Mucosa of rectum (tissue), 2 donors: ENCODE measurements around the gene LILRB5.
"Not testable (repeated sequence)": the region's sequence is repeated elsewhere in the genome, so short reads cannot be mapped to it uniquely, and the experiment has no call there.

Experiments used
- H3K27ac ChIP-seq, 2 donors: one replicate each; pipeline ENCODE4 v1.7.0; 2013; ENCODE audit warnings: inconsistent platforms in 2 of 2, low read depth in 2 of 2, low read length in 2 of 2
- H3K27me3 ChIP-seq, 2 donors: one replicate each; pipeline ENCODE4 v1.7.0; 2013; ENCODE audit warnings: low read length in 2 of 2; ENCODE audit not compliant: control insufficient read depth in 2 of 2, insufficient read depth in 2 of 2
- H3K36me3 ChIP-seq, 2 donors: one replicate each; pipeline ENCODE4 v1.7.0; 2013; ENCODE audit warnings: low read length in 2 of 2; ENCODE audit not compliant: control insufficient read depth in 2 of 2, insufficient read depth in 2 of 2
- H3K4me1 ChIP-seq, 2 donors: one replicate each; pipeline ENCODE4 v1.7.0; 2013; ENCODE audit warnings: low read length in 2 of 2, mild to moderate bottlenecking in 1 of 2; ENCODE audit not compliant: control insufficient read depth in 2 of 2, insufficient read depth in 2 of 2
- H3K4me3 ChIP-seq, 2 donors: one replicate each; pipeline ENCODE4 v1.7.0; 2013; ENCODE audit warnings: low read length in 2 of 2
- H3K9ac ChIP-seq, 2 donors: one replicate each; pipeline ENCODE4 v1.7.0; 2013; ENCODE audit warnings: low read length in 2 of 2, low read depth in 1 of 2, mild to moderate bottlenecking in 1 of 2
- H3K9me3 ChIP-seq, 2 donors: one replicate each; pipeline ENCODE4 v1.7.0; 2013; ENCODE audit warnings: low read length in 2 of 2; ENCODE audit not compliant: control insufficient read depth in 2 of 2
- donor health status: healthy.
- donor health status: Normal muscosa, but diverticular disease.

The LILRB5 gene

DNA sequence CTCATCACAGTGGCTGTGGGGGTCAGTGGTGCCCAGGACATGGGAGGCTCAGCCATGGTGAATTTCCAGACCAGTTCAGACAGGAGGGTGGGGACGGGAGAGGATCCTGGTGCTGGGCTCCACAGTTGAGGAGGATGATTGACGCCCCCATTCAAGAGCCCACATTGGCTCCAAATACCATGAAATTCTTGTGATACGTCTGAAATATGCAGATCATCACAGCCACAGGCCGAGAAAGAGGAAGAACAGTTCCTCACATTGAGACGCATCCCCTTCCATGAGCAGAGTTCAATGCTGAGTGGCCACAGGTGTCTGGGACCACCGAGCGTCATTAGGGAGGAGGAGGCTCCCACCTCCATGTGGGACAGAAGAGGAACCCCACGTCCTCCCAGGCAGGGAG lies 13.3 kb downstream of the LILRB5 start:
- not testable (repeated sequence) for H3K4me1 ChIP-seq, H3K27ac ChIP-seq, H3K9ac ChIP-seq, H3K9me3 ChIP-seq, H3K4me3 ChIP-seq, H3K36me3 ChIP-seq, H3K27me3 ChIP-seq

DNA sequence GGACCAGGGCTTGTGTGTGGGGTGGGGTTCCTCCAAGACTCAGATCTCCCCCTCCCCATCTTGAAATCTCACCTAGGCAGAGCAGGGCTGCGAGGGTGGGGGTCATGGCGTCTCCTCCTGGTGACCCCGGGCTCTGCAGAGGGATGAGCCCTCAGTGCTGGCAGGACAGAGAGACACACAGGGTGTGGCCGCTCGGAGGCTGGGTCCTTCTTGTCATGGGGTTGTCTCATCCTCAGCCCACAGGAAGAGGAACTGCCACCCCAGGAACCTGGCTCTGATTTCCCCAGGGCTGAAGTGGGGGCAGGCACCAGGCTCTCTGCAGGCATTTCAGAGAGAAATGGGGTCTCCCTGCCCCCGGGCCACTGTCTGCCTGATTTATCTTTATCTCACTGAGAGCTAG lies 14.4 kb downstream of the LILRB5 start, which contains the start of gene LILRA6:
LILRA6 (minus strand) TSS at position 145 of the 400 bp plus-strand sequence.
- not testable (repeated sequence) for H3K9me3 ChIP-seq, H3K27ac ChIP-seq, H3K4me3 ChIP-seq, H3K4me1 ChIP-seq, H3K9ac ChIP-seq, H3K27me3 ChIP-seq, H3K36me3 ChIP-seq

DNA sequence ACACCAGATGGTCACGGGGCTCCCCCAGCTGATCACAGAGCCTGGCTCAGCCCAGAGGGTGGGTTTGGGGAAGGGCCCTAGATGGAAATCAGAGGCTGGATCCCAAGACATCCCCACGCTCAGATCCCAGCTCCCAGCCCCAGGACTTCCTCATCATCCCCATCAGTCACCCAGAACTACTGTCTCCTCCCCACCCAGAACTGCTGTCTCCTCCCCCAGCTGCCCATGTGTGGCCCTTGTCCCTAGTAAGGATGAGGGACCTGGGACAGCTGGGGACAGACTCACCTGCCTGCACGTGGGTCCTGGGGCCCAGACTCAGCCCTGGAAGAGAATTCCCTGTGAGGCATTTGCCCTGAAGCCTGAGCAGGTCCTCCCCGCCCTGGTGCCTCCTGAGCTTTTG lies 14.8 kb downstream of the LILRB5 start:
- H3K9me3 ChIP-seq, H3K27ac ChIP-seq, H3K4me1 ChIP-seq, H3K4me3 ChIP-seq, H3K36me3 ChIP-seq, H3K27me3 ChIP-seq, H3K9ac ChIP-seq: not testable (repeated sequence)

DNA sequence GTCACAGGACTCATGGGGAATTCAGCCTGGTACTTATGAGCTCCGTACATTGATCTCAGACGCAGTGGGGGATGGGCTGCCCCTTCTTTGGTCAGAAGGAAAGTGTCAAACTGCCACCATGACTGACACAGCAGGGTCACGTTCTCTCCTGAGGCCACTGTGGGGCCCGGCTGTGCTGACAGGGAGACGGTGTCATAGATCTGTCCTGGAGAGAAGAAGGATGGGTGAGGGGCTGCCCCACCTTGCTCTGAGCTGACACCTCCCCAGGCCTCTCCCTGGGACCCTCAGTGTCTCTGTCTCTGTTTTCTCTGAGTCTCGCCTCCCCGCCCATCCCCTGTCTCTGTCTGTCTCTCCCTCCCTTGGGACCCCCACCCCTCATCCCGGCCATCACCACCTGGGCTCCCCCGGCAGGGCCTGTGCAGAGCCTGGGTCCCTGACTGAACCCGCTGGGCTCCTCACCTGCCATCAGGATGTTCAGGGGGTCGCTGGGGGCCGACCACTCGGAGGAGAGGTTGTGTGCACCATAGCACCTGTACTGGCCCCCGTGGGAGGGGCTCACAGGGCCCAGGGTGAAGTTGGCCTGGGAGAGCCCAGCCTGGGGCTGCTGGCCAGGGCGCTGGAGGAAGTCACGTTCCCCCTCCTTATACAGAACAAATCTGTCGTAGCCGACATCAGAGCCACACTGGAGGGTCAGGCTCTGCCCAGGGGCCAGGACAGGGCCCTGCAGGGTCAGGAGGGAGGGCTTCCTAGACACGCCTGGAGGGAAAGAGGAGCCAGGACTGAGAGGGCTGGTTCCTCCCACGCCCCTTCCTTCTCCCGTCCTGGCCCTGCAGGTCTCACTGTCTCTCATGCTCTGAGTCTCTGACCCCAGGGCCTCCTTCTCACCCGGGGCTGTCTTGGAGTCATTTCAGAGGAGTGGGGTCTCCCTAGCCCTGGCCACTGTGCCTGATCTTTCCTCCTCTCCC lies 16.4 kb downstream of the LILRB5 start:
- H3K4me3 ChIP-seq, H3K27me3 ChIP-seq, H3K9ac ChIP-seq, H3K27ac ChIP-seq, H3K9me3 ChIP-seq, H3K36me3 ChIP-seq, H3K4me1 ChIP-seq: not testable (repeated sequence)

DNA sequence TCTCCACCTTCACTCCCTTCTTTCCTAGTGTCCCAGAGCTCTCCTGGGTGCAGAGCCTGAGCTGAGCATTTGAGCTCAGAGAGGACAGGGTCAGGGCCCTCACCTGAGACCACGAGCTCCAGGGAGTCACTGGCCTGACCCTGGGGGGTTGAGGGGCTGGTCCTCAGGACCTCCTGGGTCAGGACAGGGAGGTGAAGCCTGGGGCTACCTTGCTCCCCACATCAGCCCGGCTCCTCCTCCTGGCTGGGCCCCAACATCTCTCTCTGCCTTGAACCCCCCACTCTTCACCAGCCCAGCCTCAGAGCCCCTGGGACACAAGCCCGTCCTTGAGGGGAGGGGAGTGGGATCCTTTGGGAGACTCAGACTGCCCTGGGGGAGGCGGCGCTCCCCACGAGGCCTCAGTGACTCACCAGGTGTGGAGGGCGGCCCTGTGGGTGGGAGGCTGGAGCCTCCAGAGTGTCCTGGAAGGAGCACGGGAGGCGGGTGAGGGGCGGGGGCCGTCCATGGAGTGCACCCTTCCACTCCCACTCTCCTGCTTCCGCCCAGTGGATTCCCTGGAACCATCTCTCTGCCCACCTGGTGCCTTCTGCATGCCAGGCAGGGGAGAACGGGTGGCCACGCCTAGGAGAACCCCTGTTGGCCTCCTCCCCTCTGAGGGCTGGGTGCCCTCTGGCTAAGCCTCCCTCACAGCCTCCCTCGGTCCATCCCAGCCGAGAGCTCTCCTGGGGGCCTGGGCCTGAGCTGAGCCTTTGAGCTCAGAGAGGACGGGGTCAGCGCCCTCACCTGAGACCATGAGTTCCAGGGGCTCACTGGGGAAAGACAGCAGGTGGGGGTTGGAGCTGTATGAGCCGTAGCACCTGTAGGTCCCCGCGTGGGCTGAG lies 17.3 kb downstream of the LILRB5 start:
- H3K27me3 ChIP-seq, H3K9me3 ChIP-seq, H3K4me3 ChIP-seq, H3K27ac ChIP-seq, H3K36me3 ChIP-seq, H3K4me1 ChIP-seq, H3K9ac ChIP-seq: not testable (repeated sequence)

DNA sequence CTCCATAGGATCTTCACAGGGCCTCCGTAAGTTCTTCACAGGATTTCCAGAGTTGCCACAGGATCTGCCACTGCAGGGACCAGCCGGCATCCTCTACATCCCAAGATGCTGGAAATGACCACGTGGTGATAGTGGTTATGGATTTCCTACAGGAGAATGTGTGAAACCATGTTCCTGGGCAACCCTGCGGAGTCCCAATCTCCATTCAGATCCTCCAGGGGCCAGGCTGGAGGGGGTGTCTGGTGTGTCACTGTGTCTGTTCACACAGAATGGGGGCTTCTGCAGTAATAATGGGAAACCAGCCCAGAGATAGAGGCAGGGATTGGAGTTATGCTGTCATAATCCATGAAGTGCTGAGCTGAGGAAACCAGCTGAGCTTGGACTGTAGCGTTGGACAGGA lies 23.1 kb downstream of the LILRB5 start:
- no peak overlapping the region for H3K27ac ChIP-seq
- no peak overlapping the region for H3K9ac ChIP-seq
- H3K4me1 ChIP-seq, result no peaks in the 10 kb centered on the region
- no peaks in the 10 kb centered on the region for H3K9me3 ChIP-seq
- no peaks in the 10 kb centered on the region for H3K36me3 ChIP-seq
- peaks cover 0 to 2% of the 10 kb centered on the region in 2 donors for H3K27me3 ChIP-seq
- H3K4me3 ChIP-seq, result no peak overlapping the region

DNA sequence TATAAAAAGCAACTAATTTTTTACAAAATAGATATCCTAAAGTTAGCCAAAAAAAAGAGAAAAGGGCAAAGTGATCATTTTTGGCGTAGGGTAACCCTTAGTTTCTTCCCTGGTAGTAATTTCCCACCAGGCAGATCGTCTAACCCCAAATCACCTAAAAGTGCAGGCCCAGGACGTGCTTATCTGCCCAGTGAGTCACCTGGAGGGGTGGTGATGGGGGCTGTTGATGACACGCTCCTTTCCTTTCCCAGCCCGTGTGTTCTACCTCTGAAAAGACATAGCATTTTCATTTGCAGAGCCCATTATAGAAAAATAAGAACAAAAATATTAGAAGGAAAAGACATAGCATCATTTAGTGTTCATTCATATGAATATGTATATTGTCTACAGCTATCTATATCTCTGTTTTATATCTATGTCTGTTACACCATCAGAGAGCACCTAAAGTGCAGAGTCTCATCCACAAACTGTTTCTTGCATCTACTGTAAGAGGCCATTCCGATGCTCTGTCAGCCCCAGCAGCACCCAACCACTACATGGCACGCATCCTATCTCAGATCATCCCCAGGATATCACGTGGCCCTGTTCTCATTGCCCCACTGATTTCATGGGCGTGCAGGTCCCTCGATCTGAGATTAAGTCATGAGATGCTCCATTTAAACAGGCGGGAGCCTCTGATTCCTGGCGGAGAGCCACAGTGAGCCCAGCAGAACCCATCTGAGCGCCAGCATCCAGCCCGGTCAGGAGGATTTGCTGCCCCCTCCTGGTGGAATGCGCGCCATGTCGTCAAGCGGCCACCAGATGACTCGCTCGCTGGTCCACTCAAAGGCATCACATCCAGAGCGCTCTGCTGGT lies 25.8 kb downstream of the LILRB5 start:
- no peak overlapping the region for H3K4me3 ChIP-seq
- no peaks in the 10 kb centered on the region for H3K9me3 ChIP-seq
- H3K36me3 ChIP-seq, result no peaks in the 10 kb centered on the region
- H3K9ac ChIP-seq, result no peak overlapping the region
- H3K4me1 ChIP-seq, result no peaks in the 10 kb centered on the region
- H3K27ac ChIP-seq, result no peak overlapping the region
- peaks cover 0 to 2% of the 10 kb centered on the region in 2 donors for H3K27me3 ChIP-seq

DNA sequence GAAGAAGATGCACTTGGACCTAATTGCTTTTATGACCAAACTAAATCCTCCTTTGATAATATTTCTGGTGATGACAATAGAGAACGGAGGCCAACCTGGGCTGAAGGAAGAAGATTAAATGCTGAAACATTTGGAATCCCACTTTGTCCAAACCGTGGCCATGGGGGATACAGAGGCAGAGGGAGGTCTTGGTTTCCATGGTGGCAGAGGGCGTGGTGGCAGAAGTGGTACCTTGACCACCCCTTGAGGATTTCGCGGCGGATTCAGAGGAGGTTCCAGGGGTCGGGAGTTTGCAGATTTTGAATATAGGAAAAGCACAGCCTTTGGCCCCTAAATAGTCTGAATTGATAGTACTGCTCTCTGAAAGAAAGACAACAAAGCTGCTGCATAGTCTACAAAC lies 27.0 kb downstream of the LILRB5 start:
- Histone ChIP-seq H3K4me1 (no peaks in the 10 kb centered on the region), H3K27ac (no peak overlapping the region), H3K9me3 (no peaks in the 10 kb centered on the region), H3K9ac (no peak overlapping the region), H3K27me3 (peaks cover 0 to 2% of the 10 kb centered on the region in 2 donors), H3K36me3 (no peaks in the 10 kb centered on the region), H3K4me3 (no peak overlapping the region)

DNA sequence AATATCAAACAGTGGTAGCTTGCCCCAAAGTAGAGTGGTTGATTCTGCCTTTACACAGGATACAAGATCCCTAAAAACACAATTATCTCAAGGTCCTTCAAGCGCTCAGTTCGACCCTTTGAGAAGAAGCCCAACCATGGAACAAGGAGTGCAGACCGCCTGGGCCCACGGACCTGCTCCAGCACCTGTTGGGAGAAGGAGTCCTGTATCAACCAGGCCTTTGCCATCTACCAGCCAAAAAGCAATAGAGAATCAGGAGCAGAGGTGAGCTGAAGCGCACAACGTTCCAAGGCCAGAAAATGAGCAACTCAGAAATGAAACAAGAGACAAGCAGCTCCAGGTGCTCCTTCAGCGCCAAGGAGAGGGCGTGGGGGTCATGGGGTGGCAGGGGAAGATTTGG lies 27.9 kb downstream of the LILRB5 start:
- Histone ChIP-seq H3K36me3 (no peaks in the 10 kb centered on the region), H3K4me1 (no peaks in the 10 kb centered on the region), H3K9ac (no peak overlapping the region), H3K4me3 (no peak overlapping the region), H3K27me3 (peaks cover 0 to 2% of the 10 kb centered on the region in 2 donors), H3K9me3 (no peaks in the 10 kb centered on the region), H3K27ac (no peak overlapping the region)
